GM13976 (cell line): ENCODE data around the gene CIAO2B.

ENCODE experiments used
- DNase-seq: peaks from one replicate; pipeline ENCODE4 v3.0.0; 2012; ENCODE audit warnings: low spot score
- CTCF ChIP-seq: IDR thresholded peaks from 2 replicates; pipeline ENCODE4 v1.5.1; 2012; ENCODE audit warnings: borderline replicate concordance, mild to moderate bottlenecking; ENCODE audit not compliant: insufficient read depth; ENCODE audit errors: extremely low read depth, missing control alignments, control extremely low read depth
- in situ Hi-C: fragments of 300-500 bp; cut with MboI; formaldehyde crosslinking; loops from one replicate; pipeline ENCODE4 v1.12.0; 2022; ENCODE audit warnings: low sequenced_read_pairs, mixed read lengths, inconsistent platforms; ENCODE audit not compliant: unreplicated experiment

CIAO2B gene

GRCh38 chr16:66943426-66944053 lies 9.3 kb upstream of the CIAO2B start:
- in situ Hi-C loops, result no loop called here
- DNase-seq, result no peak
- no peak for TF ChIP-seq CTCF

- in situ Hi-C loops, result no loop called here
- DNase-seq, result no peak
- no peak for TF ChIP-seq CTCF
These were observed 8.8 kb upstream of the CIAO2B start for GRCh38 chr16:66942981-66943380.

- no peak for TF ChIP-seq CTCF
- in situ Hi-C loops, result no loop called here
- DNase-seq, result no peak
These were observed 6.0 kb upstream of the CIAO2B start for GRCh38 chr16:66940236-66940635.

- in situ Hi-C loops, result no loop called here
- TF ChIP-seq CTCF, result no peak
These were observed 5.2 kb upstream of the CIAO2B start for GRCh38 chr16:66939366-66939765.

GRCh38 chr16:66937725-66938337 lies 3.6 kb upstream of the CIAO2B start:
- no peak for TF ChIP-seq CTCF
- no peak for DNase-seq
- in situ Hi-C loops, result no loop called here

More at GRCh38 chr16:66939366-66939765, 5.2 kb upstream of the CIAO2B start:
- DNase-seq, result no peak

GRCh38 chr16:66936889-66937554 lies 2.8 kb upstream of the CIAO2B start:
- TF ChIP-seq CTCF, result no peak
- in situ Hi-C loops, result no loop called here
- no peak for DNase-seq

- TF ChIP-seq CTCF, result no peak
- in situ Hi-C loops, result no loop called here
These were observed 2.3 kb upstream of the CIAO2B start for GRCh38 chr16:66936462-66936861.

More at GRCh38 chr16:66936462-66936861, 2.3 kb upstream of the CIAO2B start:
- no peak for DNase-seq
